Central memory CD4-positive, alpha-beta T cell (primary cell): ENCODE data around the gene FRAT2.

Experiments
- DNase-seq: peaks from one replicate; pipeline ENCODE4 v3.0.0; 2022
- total RNA-seq, 3 experiments: gene quantifications; one replicate each; lab custom pipeline; 2026; lab: John Stamatoyannopoulos, UW

Gene FRAT2, protein sequence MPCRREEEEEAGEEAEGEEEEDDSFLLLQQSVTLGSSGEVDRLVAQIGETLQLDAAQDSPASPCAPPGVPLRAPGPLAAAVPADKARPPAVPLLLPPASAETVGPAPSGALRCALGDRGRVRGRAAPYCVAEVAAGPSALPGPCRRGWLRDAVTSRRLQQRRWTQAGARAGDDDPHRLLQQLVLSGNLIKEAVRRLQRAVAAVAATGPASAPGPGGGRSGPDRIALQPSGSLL
- 7.3 to 36.5 (median 32.0) reads per million in 3 experiments for total RNA-seq

DNA sequence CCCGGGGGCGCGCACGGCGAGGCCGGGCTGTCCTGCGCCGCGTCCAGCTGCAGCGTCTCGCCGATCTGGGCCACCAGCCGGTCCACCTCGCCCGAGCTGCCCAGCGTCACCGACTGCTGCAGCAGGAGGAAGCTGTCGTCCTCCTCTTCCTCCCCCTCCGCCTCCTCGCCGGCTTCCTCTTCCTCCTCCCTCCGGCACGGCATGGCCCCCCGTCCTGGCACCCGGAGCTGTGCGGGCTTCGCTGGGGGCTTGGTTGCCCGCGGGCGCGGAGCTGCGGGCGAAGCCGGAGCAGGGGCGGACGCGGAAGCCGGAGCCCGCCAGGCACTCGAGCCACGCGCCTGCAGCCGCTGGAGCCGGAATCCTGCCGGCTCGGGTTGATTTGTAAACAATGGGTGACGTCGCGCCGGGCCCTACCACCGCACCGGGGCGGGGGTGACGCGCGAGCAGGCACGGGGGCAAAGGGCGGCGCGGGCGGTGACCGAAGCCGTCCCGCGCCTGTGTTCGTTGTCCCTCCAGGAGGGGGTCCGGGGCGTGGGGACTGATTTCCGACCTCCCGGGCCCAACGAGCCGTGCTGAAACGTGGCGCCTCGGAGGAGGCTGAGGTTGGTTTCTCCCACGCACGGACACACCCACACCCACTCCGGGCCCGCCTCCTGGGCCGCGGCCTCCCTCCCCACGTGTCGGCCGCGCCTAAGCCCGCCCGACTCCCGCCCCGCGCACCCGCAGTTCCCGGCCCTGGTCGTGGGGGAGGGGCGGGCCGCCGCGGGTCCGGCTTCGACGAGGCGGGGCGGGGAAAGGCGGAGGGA, at the start of gene FRAT2:
Gene FRAT2, minus strand, starts transcription at position 360 of the 806 bp plus-strand sequence. Its CDS starts 157 bp downstream, at position 203.
- peak; percentile 90 for DNase-seq

DNA sequence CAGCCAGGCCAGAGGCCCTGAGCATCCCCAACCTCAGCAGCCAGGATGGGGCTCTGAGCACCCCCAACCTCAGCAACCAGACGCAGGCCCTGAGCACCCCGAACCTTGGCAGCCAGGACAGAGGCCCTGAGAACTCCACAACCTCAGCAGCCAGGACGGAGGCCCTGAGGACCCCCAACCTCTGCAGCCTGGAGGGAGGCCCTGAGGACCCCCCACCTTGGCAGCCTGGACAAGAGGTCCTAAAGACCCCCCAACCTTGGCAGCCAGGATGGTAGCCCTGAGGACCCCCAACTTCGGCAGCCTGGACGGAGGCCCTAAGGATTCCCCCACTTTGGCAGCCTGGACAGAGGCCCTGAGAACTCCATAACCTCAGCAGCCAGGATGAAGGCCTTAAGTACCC, 49.6 kb upstream of the FRAT2 start:
- DNase-seq: no peak

- no peak for DNase-seq
Observed at GRCh38 chr10:97383159-97383558, 48.6 kb upstream of the FRAT2 start.

- DNase-seq: no peak
Observed at GRCh38 chr10:97381626-97382025, 47.1 kb upstream of the FRAT2 start.

GRCh38 chr10:97380516-97380915, 46.0 kb upstream of the FRAT2 start:
- no peak for DNase-seq

GRCh38 chr10:97378933-97379921, 44.7 kb upstream of the FRAT2 start:
- no peak for DNase-seq

DNA sequence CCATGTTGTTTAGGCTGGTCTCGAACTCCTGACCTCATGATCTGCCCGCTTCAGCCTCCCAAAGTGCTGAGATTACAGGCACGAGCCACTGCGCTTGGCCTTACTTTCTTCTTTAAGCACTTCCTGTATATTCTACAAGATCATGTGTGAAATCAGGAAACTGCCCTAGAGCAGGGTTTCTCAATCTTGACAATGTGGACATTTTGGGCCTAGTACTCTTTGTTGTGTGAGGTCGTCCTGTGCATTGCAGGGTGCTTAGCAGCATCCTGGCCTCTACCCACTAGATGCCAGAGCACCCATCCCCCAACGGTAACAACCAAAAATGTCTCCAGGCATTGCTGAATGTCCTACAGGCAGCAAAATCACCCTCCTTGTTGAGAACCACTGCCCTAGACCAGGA, 41.9 kb upstream of the FRAT2 start:
- DNase-seq: no peak

GRCh38 chr10:97373456-97373855, 38.9 kb upstream of the FRAT2 start:
- no peak for DNase-seq

DNA sequence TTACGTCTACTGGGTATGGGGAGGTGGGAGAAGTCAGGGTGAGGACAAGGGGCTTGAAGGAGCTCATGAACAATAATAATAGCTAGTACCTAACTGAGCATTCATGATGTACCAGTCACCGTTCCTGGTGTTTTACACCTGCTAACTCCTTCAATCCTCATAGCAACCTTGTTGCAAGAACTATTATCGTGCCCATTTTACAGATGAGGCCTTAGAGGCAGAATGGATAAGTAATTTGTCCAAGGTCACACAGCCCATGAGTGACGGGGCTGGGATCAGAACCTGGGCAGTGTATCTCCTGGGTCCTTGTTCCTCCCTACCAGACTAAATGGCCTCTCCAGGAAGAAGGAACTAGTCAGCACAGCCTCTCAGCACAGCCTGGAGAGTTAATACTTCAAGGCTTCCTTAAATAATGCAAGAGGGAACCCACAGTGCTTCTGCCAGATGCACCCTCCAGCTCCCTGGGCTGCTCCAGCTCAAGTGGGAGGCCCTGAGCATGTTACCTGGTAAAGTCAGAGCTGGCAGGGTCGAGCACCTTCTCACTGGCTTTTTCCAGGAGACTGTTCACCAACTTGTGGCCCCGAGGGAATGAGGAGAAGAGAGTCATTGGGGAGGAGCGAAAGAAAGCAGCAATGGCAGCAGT, 37.8 kb upstream of the FRAT2 start:
- DNase-seq: no peak

GRCh38 chr10:97371696-97372095, 37.2 kb upstream of the FRAT2 start:
- no peak for DNase-seq

DNA sequence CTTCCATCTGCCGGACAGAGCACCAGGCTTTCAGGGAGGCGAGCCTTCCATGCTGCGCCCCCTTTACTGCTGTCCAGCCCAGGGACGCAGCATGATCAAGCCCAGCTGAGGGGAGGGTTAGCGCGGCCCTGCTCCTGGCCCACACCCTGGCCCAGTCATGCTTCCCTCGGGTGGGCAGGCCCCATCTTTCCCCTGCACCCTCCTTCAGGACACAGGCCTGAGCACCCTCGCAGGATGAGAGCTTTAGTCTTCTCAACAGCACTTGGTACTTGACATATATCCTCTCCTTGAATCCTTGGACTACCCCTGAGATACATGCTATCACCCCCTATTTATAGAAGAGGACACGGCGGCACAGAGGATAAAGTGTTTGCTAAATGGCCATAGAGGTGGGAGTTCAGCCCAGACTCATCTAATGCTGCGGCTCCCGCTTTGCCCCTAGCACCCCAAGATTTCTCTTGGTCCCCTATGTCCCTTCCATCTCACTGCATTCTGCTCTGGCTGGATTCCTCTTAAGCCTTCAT, 32.7 kb upstream of the FRAT2 start:
- no peak for DNase-seq

DNA sequence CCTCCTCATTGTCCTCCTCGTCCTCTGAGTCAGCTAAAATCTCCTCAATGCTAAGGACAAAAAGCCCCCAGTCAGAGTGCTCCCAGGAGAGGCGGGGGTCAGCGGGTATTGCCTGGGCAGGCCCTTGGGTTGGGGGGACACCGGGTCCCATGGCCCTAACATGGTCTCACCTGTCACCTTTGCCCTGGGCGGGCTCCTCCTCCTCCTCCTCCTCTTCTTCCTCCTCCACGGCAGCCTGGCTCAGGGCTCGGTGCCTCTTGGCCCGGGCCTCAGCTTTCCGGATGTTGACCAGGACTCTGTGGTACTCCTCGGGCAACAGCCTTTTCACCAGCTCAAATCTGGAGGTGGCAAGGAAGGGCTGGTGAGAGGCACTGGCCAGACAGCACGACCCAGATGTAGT, 32.0 kb upstream of the FRAT2 start:
- no peak for DNase-seq

- no peak for DNase-seq
Observed at GRCh38 chr10:97365761-97366351, 31.3 kb upstream of the FRAT2 start.

- no peak for DNase-seq
Observed at GRCh38 chr10:97363071-97363470, 28.5 kb upstream of the FRAT2 start.

DNA sequence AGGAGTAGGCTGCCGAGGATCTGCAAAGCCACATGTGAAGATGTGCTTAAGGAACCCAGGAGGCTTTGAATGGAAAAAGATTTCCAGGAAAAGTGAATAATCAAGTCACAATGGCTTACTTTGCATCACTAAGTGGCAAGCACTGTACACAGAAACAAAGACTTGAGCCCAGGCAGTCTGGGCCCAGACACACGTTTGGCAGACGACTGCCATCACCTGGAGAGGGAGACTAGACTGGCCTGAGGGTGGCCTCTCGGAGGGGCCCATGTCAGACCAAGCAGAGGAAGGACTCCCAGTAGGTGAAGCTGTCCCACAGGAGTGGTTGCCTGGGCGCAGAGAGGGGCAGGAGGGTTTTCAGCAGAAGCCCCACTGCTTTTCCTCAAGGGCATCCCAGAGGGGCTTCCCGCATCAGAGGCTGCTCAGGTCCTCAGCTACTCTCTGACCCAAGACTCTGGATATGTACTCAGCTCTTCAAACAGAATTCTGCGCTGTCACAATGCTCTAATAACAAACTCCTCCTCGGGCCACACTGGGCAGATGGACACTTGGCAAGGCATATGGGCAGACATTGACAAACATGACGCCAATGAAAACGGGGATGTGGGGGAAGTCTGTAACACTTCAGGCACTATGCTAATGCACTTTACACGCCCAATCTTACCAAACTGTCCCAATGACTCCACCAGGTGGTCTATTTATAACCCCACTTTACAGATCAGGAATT, 27.9 kb upstream of the FRAT2 start:
- DNase-seq: no peak

GRCh38 chr10:97361537-97361901, 27.0 kb upstream of the FRAT2 start:
- no peak for DNase-seq

GRCh38 chr10:97360705-97361536, 26.4 kb upstream of the FRAT2 start:
- no peak for DNase-seq

DNA sequence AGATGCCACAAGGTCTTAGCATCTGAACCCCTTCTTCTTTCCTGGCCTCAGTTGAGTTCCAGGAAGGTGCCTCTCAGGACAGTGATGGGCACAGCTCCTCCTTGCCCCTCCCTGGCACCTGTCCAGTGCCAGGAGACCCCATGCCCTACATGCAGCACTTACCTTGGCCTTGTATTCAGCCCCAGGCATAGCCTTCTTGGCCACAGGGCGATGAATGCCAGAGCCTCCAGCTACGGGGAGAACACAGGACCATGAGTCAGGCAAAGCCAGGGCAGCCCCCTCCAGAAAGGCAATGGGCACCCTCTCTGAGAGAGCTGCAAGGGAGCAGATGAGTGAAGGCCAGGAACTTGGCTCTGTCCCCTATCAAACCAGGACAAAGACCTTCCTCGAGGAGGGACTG, 24.3 kb upstream of the FRAT2 start:
- DNase-seq: no peak

DNA sequence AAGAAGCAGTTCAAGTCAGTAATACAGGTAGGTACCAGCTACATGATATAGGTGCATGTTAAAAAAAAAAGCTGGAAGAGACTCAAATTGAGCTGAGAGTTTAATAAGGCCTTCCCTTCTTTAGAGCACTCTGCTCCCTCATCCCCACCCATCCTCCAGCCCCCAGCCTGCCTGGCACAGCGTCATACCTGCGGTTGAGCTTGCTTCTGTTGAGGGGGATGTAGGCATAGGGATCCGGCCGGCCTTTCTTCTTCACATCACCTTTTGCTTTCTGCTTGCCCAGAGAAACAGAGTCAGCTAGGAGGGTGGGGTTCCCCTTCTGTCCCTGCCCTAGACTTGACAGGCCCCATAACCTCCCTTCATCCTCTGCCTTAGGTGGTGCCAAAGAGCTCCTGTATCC, 23.8 kb upstream of the FRAT2 start:
- DNase-seq: no peak

GRCh38 chr10:97356918-97357317, 22.4 kb upstream of the FRAT2 start:
- DNase-seq: no peak
